SU-DHL-6 (cell line): ENCODE measurements around the gene NEGR1.

ENCODE experiments used
- H2AFZ ChIP-seq: fragments of 200-600 bp; sonication (generic); 2 replicates; pipeline ENCODE4 v1.6.1; 2014; ENCODE audit warnings: low read depth, mild to moderate bottlenecking, moderate library complexity, mixed read lengths, antibody characterized with exemption, low read length; ENCODE audit not compliant: severe bottlenecking
- H3F3A ChIP-seq: fragments of 200-600 bp; shearing (Covaris generic); 2 replicates; pipeline ENCODE4 v1.6.0; 2016; ENCODE audit warnings: antibody characterized with exemption, mild to moderate bottlenecking; ENCODE audit not compliant: insufficient read depth
- H3K27ac ChIP-seq: fragments of 200-600 bp; sonication (generic); 2 replicates; pipeline ENCODE4 v1.5.1; 2016; ENCODE audit warnings: low read depth, mild to moderate bottlenecking, low read length, moderate library complexity, mixed read lengths
- H3K27me3 ChIP-seq: fragments of 200-600 bp; sonication (generic), shearing (Covaris generic); 2 replicates; pipeline ENCODE4 v1.6.0; 2014; ENCODE audit warnings: mild to moderate bottlenecking, low read length
- H3K36me3 ChIP-seq: fragments of 200-600 bp; sonication (generic); 2 replicates; pipeline ENCODE4 v1.6.1; 2014; ENCODE audit warnings: mild to moderate bottlenecking, low read length, mixed read lengths
- H3K4me2 ChIP-seq: fragments of 300-600, 200-600 bp; shearing (Covaris generic), sonication (generic); 2 replicates; pipeline ENCODE4 v1.6.0; 2014; ENCODE audit warnings: low read length, low read depth, mild to moderate bottlenecking; ENCODE audit not compliant: poor library complexity, severe bottlenecking
- H3K4me3 ChIP-seq: fragments of 200-600 bp; sonication (generic); 2 replicates; pipeline ENCODE4 v1.5.1; 2014; ENCODE audit warnings: antibody characterized with exemption, low read length, mild to moderate bottlenecking, mixed read lengths; ENCODE audit not compliant: insufficient read depth, poor library complexity, severe bottlenecking
- H3K79me2 ChIP-seq: fragments of 200-600 bp; sonication (generic); 2 replicates; pipeline ENCODE4 v1.6.1; 2014; ENCODE audit warnings: mild to moderate bottlenecking, low read length, moderate library complexity; ENCODE audit not compliant: insufficient read depth
- H3K9ac ChIP-seq: fragments of 200-600 bp; sonication (generic); 2 replicates; pipeline ENCODE4 v1.7.0; 2014; ENCODE audit warnings: mild to moderate bottlenecking, low read length
- H3K9me2 ChIP-seq: fragments of 200-600 bp; sonication (generic); replicated peaks from 2 replicates; pipeline ENCODE4 v1.6.1; 2014; ENCODE audit warnings: low read length; ENCODE audit not compliant: insufficient read depth
- H3K9me3 ChIP-seq: fragments of 200-600 bp; sonication (generic); 2 replicates; pipeline ENCODE4 v1.6.1; 2014; ENCODE audit warnings: low read length, mixed read lengths; ENCODE audit not compliant: insufficient read depth
- H4K20me1 ChIP-seq: fragments of 200-600 bp; sonication (generic); 2 replicates; pipeline ENCODE4 v1.6.1; 2014; ENCODE audit warnings: low read depth, mild to moderate bottlenecking, antibody characterized with exemption, low read length, moderate library complexity, mixed read lengths
- CTCF ChIP-seq: fragments of 200-600 bp; sonication (generic); IDR thresholded peaks from one replicate; pipeline ENCODE4 v1.5.1; 2017; ENCODE audit warnings: antibody characterized with exemption, mild to moderate bottlenecking, low read length, moderate library complexity; ENCODE audit not compliant: insufficient read depth, poor library complexity, severe bottlenecking
- EZH2phosphoT487 ChIP-seq: fragments of 200-600 bp; sonication (generic), shearing (Covaris generic); conservative IDR thresholded peaks from 2 replicates; pipeline ENCODE4 v1.6.1; 2018; ENCODE audit warnings: mild to moderate bottlenecking, antibody characterized with exemption, low read length, moderate library complexity, mixed read lengths

NEGR1 gene

GRCh38 chr1:71603044-71603776, 679.1 kb downstream of the NEGR1 start:
- Histone ChIP-seq H3K9ac (no peak overlapping the region), H3K4me3 (no peak overlapping the region), H3K79me2 (no peaks in the 10 kb centered on the region), H3K9me3 (no peaks in the 10 kb centered on the region), H3K9me2 (no peaks in the 10 kb centered on the region), H3K27me3 (no peaks in the 10 kb centered on the region), H3K4me2 (no peak overlapping the region), H2AFZ (no peak overlapping the region), H3K36me3 (no peaks in the 10 kb centered on the region), H4K20me1 (no peaks in the 10 kb centered on the region), H3K27ac (no peak overlapping the region), H3F3A (no peaks in the 10 kb centered on the region)
- TF ChIP-seq EZH2phosphoT487 (no peak), CTCF (no peak)

GRCh38 chr1:71600023-71600422, 682.3 kb downstream of the NEGR1 start:
- Histone ChIP-seq H3K27me3 (no peaks in the 10 kb centered on the region), H3K4me2 (no peak overlapping the region), H3K9me2 (no peaks in the 10 kb centered on the region), H3K9me3 (no peaks in the 10 kb centered on the region), H2AFZ (no peak overlapping the region), H4K20me1 (no peaks in the 10 kb centered on the region), H3K4me3 (no peak overlapping the region), H3K36me3 (no peaks in the 10 kb centered on the region), H3K79me2 (no peaks in the 10 kb centered on the region), H3K27ac (no peak overlapping the region), H3K9ac (no peak overlapping the region), H3F3A (no peaks in the 10 kb centered on the region)
- TF ChIP-seq CTCF (no peak), EZH2phosphoT487 (no peak)

DNA sequence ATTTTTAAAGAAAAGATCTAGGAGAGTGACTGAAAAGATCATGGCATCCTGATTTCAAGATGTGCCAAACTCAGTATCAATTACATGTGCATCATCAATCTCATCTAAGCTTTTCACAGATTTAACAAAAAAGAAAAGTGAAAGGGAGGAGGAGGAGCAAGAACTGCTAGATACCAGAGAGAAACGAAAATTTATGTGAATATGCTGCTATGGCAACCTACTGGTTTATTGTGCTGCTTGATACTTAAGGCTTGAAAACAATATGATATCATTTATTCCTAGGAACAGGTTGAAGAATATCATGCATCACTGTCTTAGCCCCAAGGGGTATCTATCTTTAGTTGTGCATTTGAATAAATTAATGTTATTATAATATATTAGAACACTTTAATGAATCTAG, 683.0 kb downstream of the NEGR1 start:
- Histone ChIP-seq H3K4me3 (no peak overlapping the region), H3K27me3 (no peaks in the 10 kb centered on the region), H3K79me2 (no peaks in the 10 kb centered on the region), H2AFZ (no peak overlapping the region), H3K4me2 (no peak overlapping the region), H3K9me3 (no peaks in the 10 kb centered on the region), H3K36me3 (no peaks in the 10 kb centered on the region), H3F3A (no peaks in the 10 kb centered on the region), H3K9ac (no peak overlapping the region), H3K9me2 (no peaks in the 10 kb centered on the region), H4K20me1 (no peaks in the 10 kb centered on the region), H3K27ac (no peak overlapping the region)
- TF ChIP-seq EZH2phosphoT487 (no peak), CTCF (no peak)
